K562 (cell line): ENCODE results near the gene CYSRT1. TPM values are rescaled to one million over a fixed set of nuclear protein-coding genes. Genes with fewer than 3 reads are reported as not detected.

ENCODE experiments used
- ARID2 ChIP-seq: fragments of 450-650 bp; IDR thresholded peaks from 2 replicates; pipeline ENCODE4 v1.6.1; 2017; ENCODE audit warnings: antibody characterized with exemption, mild to moderate bottlenecking
- CREB5 ChIP-seq: fragments of 250-450 bp; sonication (Bioruptor Pico); IDR thresholded peaks from 2 replicates; pipeline ENCODE4 v1.5.0; 2020; ENCODE audit warnings: mild to moderate bottlenecking
- CXXC5 ChIP-seq: fragments of 250-450 bp; sonication (Bioruptor Pico); IDR thresholded peaks from 2 replicates; pipeline ENCODE4 v1.8.0; 2022; ENCODE audit warnings: inconsistent platforms, mild to moderate bottlenecking, moderate library complexity
- ELF4 ChIP-seq: fragments of 450-650 bp; formaldehyde crosslinking; IDR thresholded peaks from 2 replicates; pipeline ENCODE4 v1.4.0; 2022; ENCODE audit warnings: missing genetic modification characterization
- ESRRA ChIP-seq: fragments of 450-650 bp; IDR thresholded peaks from 2 replicates; pipeline ENCODE4 v1.6.1; 2014; ENCODE audit warnings: low read depth, mild to moderate bottlenecking, moderate library complexity, borderline replicate concordance
- FOXA3 ChIP-seq, 2 experiments: fragments of 450-650 bp in 1 of 2; sonication (generic) in 1 of 2; formaldehyde crosslinking; IDR thresholded peaks in 1 of 2; conservative IDR thresholded peaks in 1 of 2; 2 replicates each; pipeline versions ENCODE4 v1.4.0 to v1.8.0; 2020 to 2022; ENCODE audit warnings: mild to moderate bottlenecking in 2 of 2, missing genetic modification reagents in 1 of 2
- FOXK1 ChIP-seq: sonication (generic); formaldehyde crosslinking; IDR thresholded peaks from 2 replicates; pipeline ENCODE4 v1.8.0; 2022; ENCODE audit warnings: missing genetic modification reagents, mild to moderate bottlenecking, borderline replicate concordance
- GABPA ChIP-seq: fragments of 200-800 bp; sonication (Bioruptor generic); conservative IDR thresholded peaks from 2 replicates; pipeline ENCODE4 v1.6.1; 2016; ENCODE audit warnings: low read depth, missing genetic modification characterization, missing compliant biosample characterization
- HNRNPK ChIP-seq: fragments of 200-400 bp; formaldehyde crosslinking; IDR thresholded peaks from one replicate; pipeline ENCODE4 v1.6.1; 2018; ENCODE audit warnings: mild to moderate bottlenecking, low read depth, low read length; ENCODE audit not compliant: poor library complexity, severe bottlenecking
- HNRNPLL ChIP-seq: fragments of 200-400 bp; formaldehyde crosslinking; IDR thresholded peaks from 2 replicates; pipeline ENCODE4 v1.6.1; 2017; ENCODE audit warnings: low read length, low read depth, mild to moderate bottlenecking; ENCODE audit not compliant: poor library complexity, severe bottlenecking
- POLR2B ChIP-seq: fragments of 450-650 bp; IDR thresholded peaks from 2 replicates; pipeline ENCODE4 v1.6.1; 2018; ENCODE audit warnings: low read depth; ENCODE audit not compliant: partially characterized antibody
- SMAD3 ChIP-seq: fragments of 450-650 bp; formaldehyde crosslinking; conservative IDR thresholded peaks from 2 replicates; pipeline ENCODE4 v1.4.0; 2020; ENCODE audit warnings: mild to moderate bottlenecking
- TCFL5 ChIP-seq: fragments of 250-450 bp; sonication (Bioruptor Pico); conservative IDR thresholded peaks from 2 replicates; pipeline ENCODE4 v1.6.1; 2021; ENCODE audit warnings: mild to moderate bottlenecking, moderate library complexity, matching md5 sums
- YBX1 ChIP-seq: fragments of 450-650 bp; IDR thresholded peaks from 2 replicates; pipeline ENCODE4 v1.7.1; 2016; ENCODE audit warnings: mild to moderate bottlenecking
- polyA plus RNA-seq, 8 experiments: library from polyadenylated mRNA; depleted of rRNA in 4 of 8; stranded (reverse) in 5 of 8; unstranded in 3 of 8; fragments of >200 nt; fragmentation: Nextera tagmentation in 2 of 8; fragmentation: Illumina TruSeq in 1 of 8; extraction: Ambion mirVana in 2 of 8; extraction: Trizol in 1 of 8; gene quantifications; 2 replicates each; pipeline versions ENCODE4 v1.2.1 to v1.2.3, GENCODE V29; 2011 to 2014; ENCODE audit warnings: inconsistent platforms in 1 of 8, missing spikeins in 1 of 8
- total RNA-seq, 7 experiments: library from RNA; depleted of rRNA in 6 of 7; stranded (reverse); fragments of >200 nt in 6 of 7; fragmentation: Illumina TruSeq in 2 of 7; extraction: Trizol in 2 of 7; gene quantifications; 2 replicates each; pipeline versions ENCODE4 v1.2.1 to v1.2.3, GENCODE V29; 2011 to 2021; ENCODE audit warnings: low replicate concordance in 1 of 7
- TF ChIP-seq, protein P1 (sequence below), 2 experiments: fragments of 450-650 bp; IDR thresholded peaks; 2 replicates each; pipeline ENCODE4 v1.6.1; 2018; ENCODE audit warnings: mild to moderate bottlenecking in 2 of 2, low read depth in 1 of 2; ENCODE audit not compliant: partially characterized antibody in 2 of 2
- TF ChIP-seq, protein P2 (sequence below): fragments of 450-650 bp; IDR thresholded peaks from 2 replicates; pipeline ENCODE4 v1.6.1; 2018; ENCODE audit not compliant: partially characterized antibody
- TF ChIP-seq, protein P3 (sequence below): fragments of 250-450 bp; sonication (Bioruptor Pico); IDR thresholded peaks from 2 replicates; pipeline ENCODE4 v1.4.0; 2020; ENCODE audit warnings: mild to moderate bottlenecking

The CYSRT1 gene
- total and polyA plus RNA-seq, 9 of the 15 experiments (the other 6 are each of a cell fraction or from before 2014, with no cell fraction given) = 0.04 to 1.4 (median 0.42) TPM; not detected in 3

DNA sequence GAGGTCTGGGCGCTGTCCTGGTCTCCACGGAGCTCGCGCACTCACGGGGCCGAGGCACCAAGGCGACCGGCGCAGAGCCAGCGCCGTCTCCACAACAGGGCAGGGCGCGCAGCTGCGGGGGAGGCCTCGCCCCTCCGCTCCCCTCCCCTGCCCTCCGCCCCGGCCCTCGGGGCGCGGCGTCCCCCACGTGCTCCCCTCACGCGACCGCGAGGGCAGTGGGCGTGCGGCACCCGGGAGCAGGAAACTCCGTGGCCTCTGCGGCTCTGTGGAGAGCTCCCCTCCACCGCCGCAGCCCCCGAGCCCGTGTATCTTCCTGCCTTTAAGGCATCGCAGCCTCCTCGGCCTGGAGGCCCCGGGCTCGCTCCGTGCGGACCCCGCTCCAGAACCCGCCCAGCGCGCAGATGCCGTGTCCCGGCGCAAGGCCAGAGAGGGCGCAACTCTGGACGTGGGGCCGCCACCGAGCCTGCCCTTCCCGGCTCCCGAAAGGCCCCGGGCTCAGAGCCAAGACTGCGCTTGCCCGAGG, 15.4 kb downstream of the CYSRT1 start (continued):
- TF ChIP-seq FOXK1 (CRISPR knock-in tag) (peak; percentile 69; the same call in 1 of the 2 replicates), ARID2 (no peak), CXXC5 (peak; percentile 92), GABPA (tag) (no peak), FOXA3 (CRISPR knock-in tag; conservative IDR thresholded peaks at IDR 0.05 in 1 of 2, IDR thresholded peaks at IDR 0.05 in 1 of 2) (no peak), HNRNPK (peak; percentile 7), YBX1 (no peak), HNRNPLL (no peak), SMAD3 (CRISPR knock-in tag) (0 out of 2 replicates have a peak, but pooled peaks have one; percentile 33), ELF4 (0 out of 2 replicates have a peak, but pooled peaks have one; percentile 31), TCFL5 (CRISPR knock-in tag) (no peak), CREB5 (CRISPR knock-in tag) (no peak), POLR2B (peak; percentile 52), ESRRA (peak; percentile 67; the same call in 1 of the 2 replicates)
- TF ChIP-seq, protein P1, sequence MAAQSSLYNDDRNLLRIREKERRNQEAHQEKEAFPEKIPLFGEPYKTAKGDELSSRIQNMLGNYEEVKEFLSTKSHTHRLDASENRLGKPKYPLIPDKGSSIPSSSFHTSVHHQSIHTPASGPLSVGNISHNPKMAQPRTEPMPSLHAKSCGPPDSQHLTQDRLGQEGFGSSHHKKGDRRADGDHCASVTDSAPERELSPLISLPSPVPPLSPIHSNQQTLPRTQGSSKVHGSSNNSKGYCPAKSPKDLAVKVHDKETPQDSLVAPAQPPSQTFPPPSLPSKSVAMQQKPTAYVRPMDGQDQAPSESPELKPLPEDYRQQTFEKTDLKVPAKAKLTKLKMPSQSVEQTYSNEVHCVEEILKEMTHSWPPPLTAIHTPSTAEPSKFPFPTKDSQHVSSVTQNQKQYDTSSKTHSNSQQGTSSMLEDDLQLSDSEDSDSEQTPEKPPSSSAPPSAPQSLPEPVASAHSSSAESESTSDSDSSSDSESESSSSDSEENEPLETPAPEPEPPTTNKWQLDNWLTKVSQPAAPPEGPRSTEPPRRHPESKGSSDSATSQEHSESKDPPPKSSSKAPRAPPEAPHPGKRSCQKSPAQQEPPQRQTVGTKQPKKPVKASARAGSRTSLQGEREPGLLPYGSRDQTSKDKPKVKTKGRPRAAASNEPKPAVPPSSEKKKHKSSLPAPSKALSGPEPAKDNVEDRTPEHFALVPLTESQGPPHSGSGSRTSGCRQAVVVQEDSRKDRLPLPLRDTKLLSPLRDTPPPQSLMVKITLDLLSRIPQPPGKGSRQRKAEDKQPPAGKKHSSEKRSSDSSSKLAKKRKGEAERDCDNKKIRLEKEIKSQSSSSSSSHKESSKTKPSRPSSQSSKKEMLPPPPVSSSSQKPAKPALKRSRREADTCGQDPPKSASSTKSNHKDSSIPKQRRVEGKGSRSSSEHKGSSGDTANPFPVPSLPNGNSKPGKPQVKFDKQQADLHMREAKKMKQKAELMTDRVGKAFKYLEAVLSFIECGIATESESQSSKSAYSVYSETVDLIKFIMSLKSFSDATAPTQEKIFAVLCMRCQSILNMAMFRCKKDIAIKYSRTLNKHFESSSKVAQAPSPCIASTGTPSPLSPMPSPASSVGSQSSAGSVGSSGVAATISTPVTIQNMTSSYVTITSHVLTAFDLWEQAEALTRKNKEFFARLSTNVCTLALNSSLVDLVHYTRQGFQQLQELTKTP (IDR thresholded peaks at IDR 0.05; ENCODE audit: low read depth in 1 of 2, partially characterized antibody in 2 of 2) = no peak
- TF ChIP-seq, protein P2, sequence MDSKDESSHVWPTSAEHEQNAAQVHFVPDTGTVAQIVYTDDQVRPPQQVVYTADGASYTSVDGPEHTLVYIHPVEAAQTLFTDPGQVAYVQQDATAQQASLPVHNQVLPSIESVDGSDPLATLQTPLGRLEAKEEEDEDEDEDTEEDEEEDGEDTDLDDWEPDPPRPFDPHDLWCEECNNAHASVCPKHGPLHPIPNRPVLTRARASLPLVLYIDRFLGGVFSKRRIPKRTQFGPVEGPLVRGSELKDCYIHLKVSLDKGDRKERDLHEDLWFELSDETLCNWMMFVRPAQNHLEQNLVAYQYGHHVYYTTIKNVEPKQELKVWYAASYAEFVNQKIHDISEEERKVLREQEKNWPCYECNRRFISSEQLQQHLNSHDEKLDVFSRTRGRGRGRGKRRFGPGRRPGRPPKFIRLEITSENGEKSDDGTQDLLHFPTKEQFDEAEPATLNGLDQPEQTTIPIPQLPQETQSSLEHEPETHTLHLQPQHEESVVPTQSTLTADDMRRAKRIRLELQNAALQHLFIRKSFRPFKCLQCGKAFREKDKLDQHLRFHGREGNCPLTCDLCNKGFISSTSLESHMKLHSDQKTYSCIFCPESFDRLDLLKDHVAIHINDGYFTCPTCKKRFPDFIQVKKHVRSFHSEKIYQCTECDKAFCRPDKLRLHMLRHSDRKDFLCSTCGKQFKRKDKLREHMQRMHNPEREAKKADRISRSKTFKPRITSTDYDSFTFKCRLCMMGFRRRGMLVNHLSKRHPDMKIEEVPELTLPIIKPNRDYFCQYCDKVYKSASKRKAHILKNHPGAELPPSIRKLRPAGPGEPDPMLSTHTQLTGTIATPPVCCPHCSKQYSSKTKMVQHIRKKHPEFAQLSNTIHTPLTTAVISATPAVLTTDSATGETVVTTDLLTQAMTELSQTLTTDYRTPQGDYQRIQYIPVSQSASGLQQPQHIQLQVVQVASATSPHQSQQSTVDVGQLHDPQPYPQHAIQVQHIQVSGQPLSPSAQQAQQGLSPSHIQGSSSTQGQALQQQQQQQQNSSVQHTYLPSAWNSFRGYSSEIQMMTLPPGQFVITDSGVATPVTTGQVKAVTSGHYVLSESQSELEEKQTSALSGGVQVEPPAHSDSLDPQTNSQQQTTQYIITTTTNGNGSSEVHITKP = peak; percentile 33
- TF ChIP-seq, protein P3, sequence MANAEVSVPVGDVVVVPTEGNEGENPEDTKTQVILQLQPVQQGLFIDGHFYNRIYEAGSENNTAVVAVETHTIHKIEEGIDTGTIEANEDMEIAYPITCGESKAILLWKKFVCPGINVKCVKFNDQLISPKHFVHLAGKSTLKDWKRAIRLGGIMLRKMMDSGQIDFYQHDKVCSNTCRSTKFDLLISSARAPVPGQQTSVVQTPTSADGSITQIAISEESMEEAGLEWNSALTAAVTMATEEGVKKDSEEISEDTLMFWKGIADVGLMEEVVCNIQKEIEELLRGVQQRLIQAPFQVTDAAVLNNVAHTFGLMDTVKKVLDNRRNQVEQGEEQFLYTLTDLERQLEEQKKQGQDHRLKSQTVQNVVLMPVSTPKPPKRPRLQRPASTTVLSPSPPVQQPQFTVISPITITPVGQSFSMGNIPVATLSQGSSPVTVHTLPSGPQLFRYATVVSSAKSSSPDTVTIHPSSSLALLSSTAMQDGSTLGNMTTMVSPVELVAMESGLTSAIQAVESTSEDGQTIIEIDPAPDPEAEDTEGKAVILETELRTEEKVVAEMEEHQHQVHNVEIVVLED (CRISPR knock-in tag) = peak; percentile 70
